Left forelimb (tissue), 1 donor: ENCODE data around the gene SMG1.
"Not testable (repeated sequence)": the region's sequence is repeated elsewhere in the genome, so short reads cannot be mapped to it uniquely, and the experiment has no call there.

Source experiments
- DNase-seq: peaks from one replicate; pipeline ENCODE4 v3.0.0-alpha.2; 2018; ENCODE audit warnings: low spot score

Gene SMG1

GRCh38 chr16:18757960-18758660, 168.1 kb downstream of the SMG1 start:
- not testable (repeated sequence) for DNase-seq

DNA sequence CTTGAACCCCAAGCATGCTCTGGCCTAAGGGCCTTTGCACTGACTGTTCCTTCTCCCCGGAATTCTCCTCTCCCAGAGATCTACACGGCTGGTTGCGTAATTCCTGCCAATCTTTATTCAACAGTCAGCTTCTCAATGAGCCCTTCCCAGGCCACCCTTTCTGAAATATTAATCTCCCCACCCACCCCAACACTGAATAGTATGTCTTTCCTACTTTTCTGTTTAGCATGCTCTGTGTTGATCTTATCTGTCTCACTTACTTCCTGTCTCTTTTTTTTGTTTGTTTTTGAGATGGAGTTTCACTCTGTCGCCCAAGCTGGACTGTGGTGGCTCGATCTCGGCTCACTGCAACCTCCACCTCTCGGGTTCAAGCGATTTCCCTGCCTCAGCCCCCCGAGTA, 169.6 kb downstream of the SMG1 start:
- DNase-seq: not testable (repeated sequence)
